Stimulated activated CD4-positive, alpha-beta T cell treated with anti-CD3 and anti-CD28 coated beads, Interleukin-15, amount 100 ng/mL, for 48 hours (primary cell): Measurements from ENCODE around the gene ENAH.

Experiments used
- DNase-seq, 2 donors: peaks; one replicate each; pipeline ENCODE4 v3.0.0-alpha.2; 2020; ENCODE audit warnings: low read depth in 2 of 2

The ENAH gene

DNA sequence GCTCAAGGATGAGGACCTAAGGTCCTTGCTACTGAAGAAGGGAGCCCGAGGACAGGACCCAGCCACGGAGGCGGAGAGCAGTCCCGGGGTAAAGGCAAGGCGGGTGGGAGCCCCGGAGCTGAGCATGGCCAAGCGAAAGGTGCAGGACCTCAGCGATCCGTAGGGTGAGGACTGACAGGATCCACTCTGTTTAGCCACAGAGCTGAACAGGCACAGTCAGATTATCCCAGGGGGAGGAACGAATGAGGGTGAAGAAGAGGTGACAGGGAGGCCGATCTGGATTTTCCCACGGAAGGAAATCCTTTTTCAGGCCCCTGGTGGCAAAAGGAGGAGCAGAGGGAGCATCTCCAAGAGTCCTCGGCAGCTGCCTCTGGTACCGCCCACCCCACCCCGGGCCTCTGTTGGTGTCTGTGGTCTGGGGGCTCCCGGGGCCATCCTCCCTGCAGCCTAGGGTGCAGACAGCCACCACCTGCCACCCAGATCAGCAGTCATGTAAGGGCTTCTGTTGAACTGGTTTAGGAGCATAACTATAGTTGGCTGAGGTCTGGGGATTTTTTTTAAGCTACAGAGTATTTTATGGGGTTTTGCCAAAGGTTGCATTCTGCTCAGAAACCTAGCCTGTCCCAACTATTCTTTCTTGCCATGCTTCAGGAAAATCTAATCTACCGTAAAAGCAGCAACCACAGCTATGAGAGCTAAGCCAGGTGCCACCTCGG, 192.7 kb downstream of the ENAH start:
- no peak for DNase-seq

DNA sequence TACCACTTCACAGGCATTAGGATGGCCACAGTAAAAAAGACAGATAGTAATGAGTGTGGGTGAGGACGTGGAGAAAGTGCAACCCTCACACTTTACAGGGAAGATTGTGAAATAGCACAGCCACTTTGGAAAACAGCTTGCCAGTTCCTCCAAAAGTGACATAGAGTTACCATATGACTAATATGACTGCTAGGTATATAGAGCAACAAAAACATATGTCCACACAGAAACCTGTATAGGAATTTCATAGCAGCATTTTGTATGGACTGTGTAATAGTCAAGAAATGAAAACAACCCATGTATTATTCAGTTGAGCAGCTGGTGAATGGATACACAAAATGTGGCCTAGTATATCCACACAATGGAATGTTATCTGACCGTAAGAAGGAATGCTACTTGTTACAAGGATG, 194.7 kb downstream of the ENAH start:
- no peak for DNase-seq

DNA sequence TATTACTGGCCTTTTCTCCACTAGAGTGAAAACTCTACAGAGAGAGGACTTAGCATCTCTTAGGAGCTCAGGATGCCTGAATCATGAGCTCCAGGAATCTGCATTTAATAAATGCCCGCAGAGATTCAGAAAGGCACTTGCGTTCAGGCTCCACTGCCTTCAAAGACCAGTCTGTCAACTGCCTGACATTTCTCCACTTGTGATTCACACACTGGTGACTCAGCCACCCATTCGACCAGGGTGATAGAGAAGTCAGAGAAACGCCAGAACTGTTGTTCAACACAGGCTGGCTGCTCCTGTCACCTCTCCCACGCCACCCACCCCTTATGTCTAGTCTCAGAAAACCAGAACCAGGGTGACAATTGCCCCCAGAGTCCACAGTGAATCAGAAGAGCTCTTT, 198.2 kb downstream of the ENAH start:
- peak; percentile 76 to 86 for DNase-seq

DNA sequence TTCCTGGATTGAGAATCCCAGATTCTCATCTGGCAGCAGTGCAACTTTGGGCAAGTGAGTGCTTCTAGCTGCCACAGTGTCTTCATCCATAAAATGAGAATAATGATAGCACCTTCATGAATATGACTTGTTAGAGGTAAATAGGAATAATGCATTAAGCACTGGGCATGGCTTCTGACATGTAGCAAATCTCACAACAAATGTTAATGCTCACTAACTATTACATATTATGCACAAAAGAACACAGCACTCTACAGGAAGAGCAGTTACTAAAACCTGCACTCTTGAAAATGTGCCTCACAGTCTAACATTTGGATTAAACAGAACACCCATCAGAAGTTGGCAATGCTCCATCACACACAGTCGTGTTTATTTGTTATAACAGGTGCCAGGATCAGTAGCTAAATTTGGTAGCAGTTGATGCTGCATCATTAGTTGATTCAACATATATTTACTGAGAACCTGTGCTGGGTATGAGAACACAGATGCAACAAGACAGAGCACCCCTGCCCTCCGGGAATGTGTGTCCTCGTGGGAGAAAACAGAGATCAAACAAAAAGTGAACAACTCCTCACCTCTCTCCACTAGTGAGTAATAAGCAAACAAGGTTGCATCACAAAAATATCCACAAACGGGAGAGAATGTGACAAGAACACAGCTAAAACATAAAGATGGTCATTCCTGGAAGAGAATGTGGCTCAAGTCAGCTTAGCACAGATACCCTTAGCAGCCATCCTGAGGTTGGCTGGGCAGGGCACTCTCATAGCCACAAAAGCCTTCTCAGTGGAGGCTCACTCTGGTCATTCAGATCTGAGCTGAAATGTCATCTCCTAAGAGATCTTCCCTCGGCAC, 198.9 kb downstream of the ENAH start:
- no peak for DNase-seq

DNA sequence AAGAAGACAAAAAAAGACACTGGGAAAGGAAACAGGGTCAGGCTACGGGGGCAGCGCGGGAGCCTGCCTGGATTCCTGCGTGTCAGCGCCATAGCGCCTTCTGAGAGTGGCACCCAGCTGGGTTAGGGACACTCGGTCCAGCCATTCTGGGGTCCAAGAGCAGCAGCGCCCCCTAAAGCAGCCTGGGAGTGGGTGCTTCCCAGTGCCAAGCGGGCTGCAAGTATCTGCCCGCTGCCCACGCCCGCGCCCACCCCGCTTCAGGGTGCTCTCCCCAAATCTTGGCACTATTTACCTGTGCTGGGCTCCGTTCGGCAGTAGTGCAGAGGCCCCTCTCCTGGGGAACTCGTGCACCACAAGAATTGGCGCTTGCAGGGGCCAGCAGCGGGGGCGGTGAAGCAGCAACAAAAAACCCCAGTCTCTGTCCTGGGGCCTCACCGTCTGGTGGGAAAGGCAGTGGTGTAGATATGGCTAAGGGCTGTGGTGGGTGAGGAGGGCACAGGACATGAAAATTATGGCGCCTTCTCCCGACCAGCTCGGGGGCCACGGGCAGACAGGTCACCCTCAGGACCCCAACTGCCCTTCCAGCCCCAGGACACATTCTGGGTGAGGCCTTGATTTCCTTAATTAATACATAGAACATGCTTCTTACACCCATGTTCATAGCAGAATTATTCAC, 200.9 kb downstream of the ENAH start:
- DNase-seq, result no peak

DNA sequence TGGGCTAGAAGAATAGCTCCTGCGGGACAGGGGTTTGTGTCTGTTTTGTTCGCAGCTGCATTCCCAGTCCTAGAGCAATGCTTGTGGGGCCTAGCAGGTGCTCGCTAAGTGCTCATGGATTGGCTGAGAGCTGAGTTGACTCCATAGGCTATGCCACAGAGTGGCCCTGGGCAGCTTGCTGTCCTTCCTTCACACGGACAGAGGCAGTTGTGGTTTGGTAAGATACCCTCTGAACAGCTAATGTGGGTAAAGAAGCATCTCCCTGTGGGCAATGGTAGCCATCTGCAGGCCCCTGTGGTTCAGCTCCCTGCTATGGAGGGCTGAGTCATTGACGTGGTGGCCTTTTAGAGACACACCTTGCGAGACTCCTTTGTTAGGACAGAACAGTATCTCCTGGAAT, 201.6 kb downstream of the ENAH start:
- DNase-seq, result no peak

DNA sequence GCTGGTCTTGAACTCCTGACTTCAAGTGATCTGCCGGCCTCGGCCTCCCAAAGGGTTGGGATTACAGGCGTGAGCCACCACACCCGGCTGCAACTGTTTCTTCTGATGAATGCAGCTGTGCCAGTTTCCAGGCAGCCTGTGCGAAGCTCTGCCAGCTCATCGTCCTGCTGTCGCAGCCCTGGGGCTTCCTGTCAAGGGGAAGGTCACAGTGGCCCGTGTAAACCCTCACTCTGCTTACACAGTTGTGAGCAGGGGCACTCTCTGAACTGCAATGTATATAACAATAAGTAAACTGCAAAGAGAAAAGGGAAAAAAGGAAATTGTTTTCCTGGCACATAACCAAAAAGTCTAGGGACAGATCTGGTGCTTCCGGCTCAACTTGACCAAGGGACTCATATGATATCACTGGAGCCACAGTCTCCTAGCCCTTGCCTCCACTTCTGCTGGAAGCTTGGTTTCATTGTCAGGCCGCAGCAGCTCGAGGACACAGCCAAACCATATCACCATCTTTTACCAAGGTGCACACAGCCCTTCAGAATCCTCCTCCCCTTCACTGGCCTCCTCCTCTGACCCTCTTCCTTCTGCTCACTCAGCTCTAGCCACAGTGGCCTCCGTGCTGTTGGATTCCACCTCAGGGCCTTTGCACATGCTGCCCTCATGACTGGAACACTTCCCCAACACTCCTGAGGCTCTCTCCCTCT, 202.3 kb downstream of the ENAH start:
- no peak for DNase-seq

DNA sequence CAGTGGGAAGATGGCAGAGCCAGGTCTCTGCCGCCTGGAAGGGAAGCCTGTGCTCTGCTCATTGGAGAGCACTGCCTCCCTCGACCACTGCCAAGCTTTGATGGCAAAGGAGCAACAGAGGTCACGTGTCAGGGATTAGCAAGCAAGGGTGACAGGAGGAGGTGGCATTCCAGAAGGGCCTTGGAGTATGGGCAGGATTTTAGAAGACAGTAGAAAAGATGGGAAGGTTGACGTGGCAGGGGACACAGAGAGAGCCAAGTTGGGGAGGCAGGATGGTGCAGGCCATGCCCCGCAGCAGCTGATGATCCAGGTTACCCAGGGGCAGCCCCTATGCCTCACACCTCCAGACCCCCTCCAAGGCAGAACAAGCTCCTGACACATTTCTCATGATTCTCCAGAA, 203.1 kb downstream of the ENAH start:
- DNase-seq, result no peak

DNA sequence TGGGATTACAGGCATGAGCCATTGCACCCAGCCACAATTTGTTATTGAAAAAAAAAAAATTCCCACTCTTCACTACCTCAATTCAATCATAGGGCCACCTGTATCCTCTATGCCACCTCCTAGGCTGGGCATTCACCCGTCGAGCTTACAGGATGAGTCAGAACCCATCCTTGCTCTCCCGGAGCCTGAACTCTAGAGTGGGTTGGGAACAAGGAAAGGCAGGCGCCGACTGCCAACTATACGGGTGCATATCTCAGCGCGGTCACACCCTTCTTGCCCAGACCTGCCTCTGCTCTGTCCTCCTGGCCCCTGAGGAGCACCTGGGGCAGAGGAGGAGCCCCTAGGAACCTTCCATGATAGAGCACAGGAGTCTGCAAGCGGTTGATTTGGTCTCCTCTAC, 203.7 kb downstream of the ENAH start:
- DNase-seq, result no peak

DNA sequence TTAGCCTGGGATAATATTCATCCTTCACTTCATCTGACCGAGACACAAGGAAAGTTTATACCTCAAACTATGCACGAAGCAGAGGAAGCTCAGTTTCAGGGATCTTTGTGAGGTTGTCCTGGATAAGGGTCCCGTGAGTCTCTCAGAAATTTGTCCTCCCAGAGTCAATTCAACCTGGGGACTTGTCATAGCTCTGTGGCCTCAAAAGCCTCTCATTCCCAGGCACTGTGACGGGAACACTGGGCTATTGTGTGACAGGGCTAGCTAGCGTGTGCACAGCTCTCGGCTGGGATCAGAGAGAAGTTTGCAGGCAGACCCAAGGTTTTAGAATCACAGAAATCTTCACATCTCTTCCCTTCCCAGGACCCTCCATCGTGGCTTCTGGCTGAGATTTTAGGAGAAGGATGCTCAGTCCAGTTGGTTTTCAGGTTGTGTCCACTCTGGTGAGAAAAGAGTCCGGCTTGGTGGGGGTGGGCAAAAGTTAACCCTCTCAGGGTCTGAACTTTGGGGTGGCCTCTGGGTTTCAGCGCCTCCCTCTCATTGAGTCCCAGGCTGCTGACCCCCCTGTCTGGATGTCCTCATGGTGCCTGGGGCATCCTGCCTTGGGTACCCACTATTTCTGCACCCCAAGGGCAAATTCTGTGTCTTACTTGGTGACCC, 204.6 kb downstream of the ENAH start:
- DNase-seq, result no peak

DNA sequence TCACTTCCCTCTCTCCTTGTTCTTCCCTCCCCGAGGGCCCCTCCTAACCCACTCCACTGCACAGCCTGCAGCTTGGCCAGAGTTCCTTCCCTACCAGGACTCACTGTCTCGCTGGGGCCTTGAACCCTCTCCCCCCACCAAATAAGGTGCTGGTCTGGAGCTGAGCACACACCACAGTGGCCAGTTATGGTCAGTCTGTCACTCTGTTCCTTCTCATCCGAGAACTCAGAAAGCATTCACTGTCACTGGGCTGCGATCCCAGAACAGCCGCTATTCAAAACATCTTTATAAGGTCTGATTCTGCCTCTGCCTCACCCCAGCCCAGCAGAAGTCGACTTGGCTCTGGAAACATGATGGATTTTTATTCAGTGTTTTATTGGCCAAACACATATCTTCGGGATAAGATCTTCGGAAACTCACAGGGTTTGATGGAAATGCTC, 205.3 kb downstream of the ENAH start:
- no peak for DNase-seq

DNA sequence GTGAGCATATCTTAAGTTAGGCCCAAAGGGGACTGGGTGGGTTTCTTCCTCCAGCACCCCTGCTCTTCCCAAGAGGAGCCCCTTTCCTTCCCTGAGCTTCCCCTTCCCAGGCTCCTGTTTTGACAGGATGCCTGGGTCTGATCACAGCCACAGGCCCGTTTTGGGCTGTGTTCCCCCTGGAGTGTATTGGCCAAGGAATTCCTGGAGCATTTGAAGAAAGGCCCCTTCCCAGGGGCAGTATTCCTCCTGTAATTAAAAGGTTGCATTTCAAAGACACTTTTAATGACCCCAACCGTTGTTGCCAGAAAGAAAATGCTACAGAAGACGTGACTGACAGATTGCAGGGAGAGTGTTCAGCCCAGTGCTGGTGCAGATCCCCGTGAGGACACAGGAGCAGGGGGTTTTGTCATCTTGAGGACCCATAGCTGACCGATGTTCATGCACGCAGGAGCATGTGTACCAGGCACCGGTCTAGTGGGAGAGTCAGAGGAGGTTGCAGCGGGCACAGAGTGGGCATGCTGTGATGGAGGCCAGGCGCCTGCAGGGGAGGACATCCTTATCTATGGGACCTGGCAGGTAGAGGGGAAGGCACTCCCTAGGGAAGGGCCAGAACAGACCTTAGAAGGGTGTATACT, 205.8 kb downstream of the ENAH start:
- no peak for DNase-seq

DNA sequence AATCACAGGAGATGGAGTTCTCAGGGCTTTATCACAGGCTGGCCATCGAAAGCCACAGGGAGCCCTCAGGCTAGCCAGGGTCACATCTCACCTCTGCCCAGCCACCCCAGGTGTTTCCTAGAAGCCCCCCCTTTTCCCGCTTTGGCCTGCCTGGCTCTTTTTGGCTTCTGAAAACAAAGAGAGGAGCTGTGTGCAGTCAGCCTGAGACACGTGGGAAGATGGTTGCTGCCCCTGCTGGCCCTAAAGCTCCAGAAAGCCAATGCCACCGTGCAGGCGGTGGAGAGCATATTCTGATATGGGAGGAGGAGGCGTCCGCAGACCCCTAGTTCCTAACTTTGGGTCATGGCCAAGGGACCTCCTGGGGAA, 206.3 kb downstream of the ENAH start:
- no peak for DNase-seq

DNA sequence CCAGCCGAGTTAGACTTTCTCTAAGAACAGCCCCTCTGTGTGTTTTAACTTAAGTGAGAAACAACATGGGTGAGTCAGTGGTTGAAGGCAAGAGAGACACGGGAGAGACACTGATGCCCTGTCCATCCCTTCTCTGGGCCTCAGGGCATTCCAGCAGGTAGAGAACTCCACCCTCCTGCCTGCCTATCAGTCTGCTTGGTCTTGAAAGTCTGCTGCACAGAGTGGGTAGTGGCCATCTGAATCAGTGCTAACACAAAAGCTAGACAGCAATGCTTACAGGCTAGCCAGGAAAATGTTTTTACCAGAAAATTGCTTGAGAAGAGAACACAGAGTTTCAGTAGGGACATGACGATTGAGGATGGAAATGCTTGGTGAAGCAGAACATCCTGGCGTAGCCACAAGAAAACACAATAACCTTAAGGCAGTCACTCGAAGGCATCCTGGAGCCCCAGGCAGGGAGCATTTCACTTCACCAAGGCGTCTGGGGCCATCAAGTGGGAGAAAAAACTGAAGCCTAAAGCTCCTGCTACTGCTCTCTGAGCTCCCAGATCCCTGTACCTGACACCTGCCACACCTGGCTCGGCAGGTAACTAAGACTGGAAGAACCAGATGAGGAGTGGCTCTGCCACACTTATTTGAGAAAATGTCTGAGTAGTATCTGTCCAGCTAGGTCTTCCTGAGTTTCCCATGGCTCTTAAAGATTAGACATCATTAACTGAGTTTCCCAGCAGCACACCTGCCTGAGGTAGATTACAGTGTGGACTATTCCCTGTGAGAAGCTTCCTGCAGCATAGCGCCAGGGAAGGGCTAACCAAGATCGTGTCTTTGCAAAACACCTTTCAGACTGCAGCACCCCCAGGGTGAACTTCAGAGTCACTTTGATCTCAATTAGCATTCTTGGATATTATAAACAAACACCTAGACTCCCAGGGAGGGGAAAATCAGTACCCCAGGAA, 207.0 kb downstream of the ENAH start:
- DNase-seq, result no peak

DNA sequence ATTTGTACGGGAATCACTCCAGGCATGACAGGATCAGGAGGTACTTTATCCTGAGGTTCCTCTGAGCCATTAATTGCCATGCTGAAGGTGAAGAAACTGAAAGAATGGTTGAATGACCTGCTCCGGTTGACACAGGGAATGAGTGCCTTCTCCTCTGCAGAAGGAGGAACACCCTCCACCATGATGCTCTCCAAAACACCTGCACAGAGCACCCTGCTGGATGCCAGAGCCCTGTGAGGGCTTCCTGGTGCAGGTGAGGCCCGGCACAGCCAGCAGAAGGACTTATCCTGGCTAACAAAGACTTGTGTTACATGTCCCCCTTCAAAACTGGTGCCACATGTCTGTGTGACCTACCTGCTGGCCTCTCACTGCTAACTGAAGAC, 210.8 kb downstream of the ENAH start:
- DNase-seq, result no peak

DNA sequence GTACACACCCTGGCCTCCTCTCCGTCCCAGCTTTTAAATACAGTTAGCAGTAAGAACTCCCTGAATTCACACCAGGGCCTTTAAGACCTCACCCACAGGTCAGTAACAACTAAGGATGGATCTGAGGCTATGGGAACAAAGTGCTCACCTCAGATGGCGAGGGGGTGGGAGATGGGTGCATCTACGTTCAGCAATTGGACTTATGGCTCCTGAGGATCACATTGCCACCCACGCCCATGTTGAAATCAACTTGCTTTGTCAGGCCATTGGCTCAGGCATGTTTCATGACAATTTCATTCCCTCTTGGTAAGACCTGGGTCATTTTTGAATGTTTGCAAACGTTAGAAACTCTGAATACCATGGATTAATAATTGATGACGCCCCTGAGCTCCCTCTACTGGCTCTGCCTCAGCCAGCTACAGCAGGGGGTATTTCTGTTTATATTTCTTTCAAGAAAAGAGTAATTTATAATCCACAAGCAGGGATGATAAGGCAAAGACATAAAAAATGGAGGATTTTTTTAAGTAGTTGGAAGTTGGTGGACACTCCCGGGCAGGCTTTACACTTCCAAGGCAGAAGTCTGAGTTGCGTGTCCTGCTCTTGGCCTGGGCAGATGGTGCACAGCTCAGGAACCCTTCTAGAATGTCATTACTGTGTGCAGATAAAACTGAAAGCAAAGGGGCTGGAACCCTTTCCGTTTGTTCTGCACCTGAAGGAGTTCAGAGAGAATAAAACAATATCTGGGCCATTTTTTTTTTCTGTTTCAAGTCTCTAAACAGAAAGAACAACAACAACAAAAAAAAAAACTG, 211.4 kb downstream of the ENAH start:
- DNase-seq, result no peak

DNA sequence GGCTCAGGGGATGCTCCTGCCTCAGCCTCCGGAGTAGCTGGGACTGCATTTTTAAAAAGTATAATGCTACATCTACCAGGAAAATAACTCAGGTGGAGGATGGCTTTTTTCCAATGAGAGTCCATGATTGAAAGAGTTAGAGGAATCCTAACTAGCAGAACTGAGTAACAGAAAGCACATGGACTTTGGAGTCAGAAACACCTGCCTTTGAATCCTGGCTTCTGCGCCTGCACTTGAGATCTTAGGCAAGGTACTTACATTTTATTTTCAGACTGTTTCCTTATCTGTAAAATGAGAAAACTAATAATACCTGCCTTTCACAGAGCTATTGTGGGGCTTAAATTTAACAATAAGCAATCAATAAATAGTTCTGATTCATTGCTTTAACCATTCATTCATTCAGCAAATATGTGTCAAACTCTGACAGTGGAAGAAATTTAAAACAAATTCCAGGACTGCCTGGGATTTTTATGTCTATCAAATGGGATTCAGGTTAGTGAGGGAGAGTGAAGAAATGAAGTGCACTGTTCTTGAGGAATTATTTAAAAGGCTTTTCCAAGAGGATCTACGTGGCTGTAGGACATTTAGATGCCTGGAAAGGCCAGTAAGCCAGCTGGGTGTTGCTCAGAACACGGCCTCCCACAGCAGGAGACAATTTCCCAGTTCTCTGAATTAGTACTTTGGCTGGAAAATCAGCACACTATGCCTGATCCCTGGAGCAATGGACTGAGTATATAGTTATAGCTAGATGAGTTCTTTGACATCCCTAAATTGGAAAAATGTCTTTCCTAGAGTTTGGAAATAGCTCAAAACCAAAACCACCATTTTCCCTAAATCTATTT, 212.3 kb downstream of the ENAH start:
- DNase-seq, result no peak
